Heart left ventricle (tissue), 13 donors: Measurements from ENCODE around the gene KCNK7.

Source experiments
- POLR2A ChIP-seq, 2 donors: fragments of 450-650 bp; IDR thresholded peaks; one replicate each; pipeline ENCODE4 v1.6.1; 2017; ENCODE audit warnings: antibody characterized with exemption in 2 of 2, mild to moderate bottlenecking in 2 of 2, moderate library complexity in 2 of 2
- TF ChIP-seq, protein P1 (sequence below), 12 donors: fragments of 200-600 bp; sonication (generic) in 4 of 12; IDR thresholded peaks; one replicate each; pipeline versions ENCODE4 v1.5.0 to v1.8.0; 2018 to 2022; ENCODE audit warnings: antibody characterized with exemption in 12 of 12, mild to moderate bottlenecking in 5 of 12
- donor health status: ischemic (EF 13 %, LVEDD 7.1; RV severe dilation, severe dysfunction).
- donor health status: DM: no; HTN: yes; CAD: no.
- donor health status: DM: no; HTN: no; CAD: no.
- donor health status: ischemic (EF 25% LVEDD 6.9; RV normal size, moderate dysfunction).
- donor health status: ischemic (EF 25% LVEDD 5.7; RV mildly dilated, moderate dysfunction).
- donor health status: ischemic (EF 35%, LVEDD 5.7; RV mildly dilated, moderate dysfunction).
- donor health status: nonischemic (EF 11% LVEDD 7.7; RV severe dilation, severe dysfunction).
- donor health status: DM: yes; HTN: yes; CAD: no.
- donor health status: PGD.
- donor health status: ischemic (EF 29% LVEDD 5.4; RV normal size, mild dysfunction).
- donor health status: nonischemic (EF 23%, LVEDD 6.1; RV moderate dilation, normal function).

GRCh38 chr11:65559535-65559934 is 36.1 kb downstream of the KCNK7 start:
- TF ChIP-seq, protein P1, sequence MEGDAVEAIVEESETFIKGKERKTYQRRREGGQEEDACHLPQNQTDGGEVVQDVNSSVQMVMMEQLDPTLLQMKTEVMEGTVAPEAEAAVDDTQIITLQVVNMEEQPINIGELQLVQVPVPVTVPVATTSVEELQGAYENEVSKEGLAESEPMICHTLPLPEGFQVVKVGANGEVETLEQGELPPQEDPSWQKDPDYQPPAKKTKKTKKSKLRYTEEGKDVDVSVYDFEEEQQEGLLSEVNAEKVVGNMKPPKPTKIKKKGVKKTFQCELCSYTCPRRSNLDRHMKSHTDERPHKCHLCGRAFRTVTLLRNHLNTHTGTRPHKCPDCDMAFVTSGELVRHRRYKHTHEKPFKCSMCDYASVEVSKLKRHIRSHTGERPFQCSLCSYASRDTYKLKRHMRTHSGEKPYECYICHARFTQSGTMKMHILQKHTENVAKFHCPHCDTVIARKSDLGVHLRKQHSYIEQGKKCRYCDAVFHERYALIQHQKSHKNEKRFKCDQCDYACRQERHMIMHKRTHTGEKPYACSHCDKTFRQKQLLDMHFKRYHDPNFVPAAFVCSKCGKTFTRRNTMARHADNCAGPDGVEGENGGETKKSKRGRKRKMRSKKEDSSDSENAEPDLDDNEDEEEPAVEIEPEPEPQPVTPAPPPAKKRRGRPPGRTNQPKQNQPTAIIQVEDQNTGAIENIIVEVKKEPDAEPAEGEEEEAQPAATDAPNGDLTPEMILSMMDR (IDR thresholded peaks at IDR 0.05): no peak
- no peak for TF ChIP-seq POLR2A (IDR thresholded peaks at IDR 0.05)
